Placental pericyte (primary cell): ENCODE measurements around the gene SP9. TPM values are rescaled to one million over a fixed set of nuclear protein-coding genes. Genes with fewer than 3 reads are reported as not detected.

Source experiments
- total RNA-seq: library from RNA; depleted of rRNA; stranded (reverse); fragments of >200 nt; gene quantifications from 2 replicates; pipeline ENCODE4 v1.2.3, GENCODE V29; 2012

Gene SP9
- 0.14 TPM in 1 of 2 replicates, not detected in the other for total RNA-seq

GRCh38 chr2:174334781-174335251, at the start of gene SP9:
TSS of gene SP9 (plus strand) at chr2:174334954. CDS start at chr2:174335093, 139 bp downstream.

Other genes with a start within 250 kb of the SP9 start
- gene OLA1, start 86.4 kb upstream of the SP9 start, total RNA-seq = 85.8 and 106 TPM in 2 replicates
- gene SCRN3, start 60.8 kb downstream of the SP9 start, total RNA-seq = 19.3 and 22.6 TPM in 2 replicates
- 1.6 and 5.0 TPM in 2 replicates for gene GPR155, start 152.1 kb downstream of the SP9 start, total RNA-seq